Peyer's patch (tissue), 4 donors: Measurements from ENCODE around the gene GOSR2. TPM values are rescaled to one million over a fixed set of nuclear protein-coding genes. Genes with fewer than 3 reads are reported as not detected.

Experiments
- DNase-seq, 3 donors: peaks; one replicate each; pipeline ENCODE4 v3.0.0-alpha.2; 2017 to 2019
- H3K27ac ChIP-seq, 4 donors: fragments of 200-600 bp; sonication (generic); one replicate each; pipeline ENCODE4 v1.5.1; 2016 to 2019
- H3K27me3 ChIP-seq, 2 donors: fragments of 200-600 bp; sonication (generic); one replicate each; pipeline ENCODE4 v1.5.1; 2019
- H3K36me3 ChIP-seq, 3 donors: fragments of 200-600 bp; sonication (generic); one replicate each; pipeline ENCODE4 v1.5.1; 2016 to 2019
- H3K4me1 ChIP-seq, 4 donors: fragments of 200-600 bp; sonication (generic); one replicate each; pipeline ENCODE4 v1.5.1; 2016 to 2019
- H3K4me3 ChIP-seq, 4 donors: fragments of 200-600 bp; sonication (generic); 1 replicate in 3 of 4; 2 replicates in 1 of 4; pipeline ENCODE4 v1.5.1; 2016 to 2019; ENCODE audit warnings: mild to moderate bottlenecking in 1 of 4
- H3K9me3 ChIP-seq, 4 donors: fragments of 200-600 bp; sonication (generic); one replicate each; pipeline ENCODE4 v1.5.1; 2016 to 2019; ENCODE audit warnings: mild to moderate bottlenecking in 1 of 4
- POLR2A ChIP-seq, 2 donors: fragments of 450-650 bp; IDR thresholded peaks; one replicate each; pipeline ENCODE4 v1.5.1; 2017; ENCODE audit warnings: antibody characterized with exemption in 2 of 2, mild to moderate bottlenecking in 2 of 2, moderate library complexity in 2 of 2
- total RNA-seq, 4 donors: library from RNA; depleted of rRNA; stranded (reverse); fragments of >200 nt; gene quantifications; one replicate each; pipeline ENCODE4 v1.1.0, GENCODE V29; 2016
- TF ChIP-seq, protein P1 (sequence below), 6 experiments: fragments of 450-650 bp in 4 of 6; fragments of 200-600 bp in 2 of 6; sonication (generic) in 1 of 6; IDR thresholded peaks; one replicate each; pipeline ENCODE4 v1.5.1; 2017 to 2019; ENCODE audit warnings: antibody characterized with exemption in 6 of 6, mild to moderate bottlenecking in 3 of 6, moderate library complexity in 1 of 6

Gene GOSR2
- total RNA-seq, 4 donors from 2014 or later: 77.6 to 148 (median 121) TPM

DNA sequence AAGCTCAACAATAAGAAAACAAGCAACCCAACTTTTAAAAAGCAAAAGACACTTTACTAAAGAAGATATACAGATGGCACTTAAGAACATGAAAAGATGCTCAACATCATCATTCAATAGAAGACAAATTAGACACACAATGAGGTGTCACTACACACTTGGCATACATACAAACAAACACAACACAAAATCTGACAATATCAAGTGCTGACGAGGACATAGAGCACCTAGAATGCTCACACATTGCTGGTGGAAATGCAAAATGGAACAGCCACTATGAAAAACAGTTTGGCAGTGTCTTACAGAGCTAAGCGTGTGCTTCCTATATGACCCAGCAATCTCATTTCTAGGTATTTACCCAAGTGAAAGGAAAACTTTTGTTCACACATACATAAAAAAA, 37.2 kb downstream of the GOSR2 start:
- no peaks in the 10 kb centered on the region for H3K9me3 ChIP-seq
- H3K27ac ChIP-seq: no peak overlapping the region
- H3K4me3 ChIP-seq: no peak overlapping the region
- no peaks in the 10 kb centered on the region for H3K27me3 ChIP-seq
- DNase-seq: no peak
- TF ChIP-seq, protein P1, sequence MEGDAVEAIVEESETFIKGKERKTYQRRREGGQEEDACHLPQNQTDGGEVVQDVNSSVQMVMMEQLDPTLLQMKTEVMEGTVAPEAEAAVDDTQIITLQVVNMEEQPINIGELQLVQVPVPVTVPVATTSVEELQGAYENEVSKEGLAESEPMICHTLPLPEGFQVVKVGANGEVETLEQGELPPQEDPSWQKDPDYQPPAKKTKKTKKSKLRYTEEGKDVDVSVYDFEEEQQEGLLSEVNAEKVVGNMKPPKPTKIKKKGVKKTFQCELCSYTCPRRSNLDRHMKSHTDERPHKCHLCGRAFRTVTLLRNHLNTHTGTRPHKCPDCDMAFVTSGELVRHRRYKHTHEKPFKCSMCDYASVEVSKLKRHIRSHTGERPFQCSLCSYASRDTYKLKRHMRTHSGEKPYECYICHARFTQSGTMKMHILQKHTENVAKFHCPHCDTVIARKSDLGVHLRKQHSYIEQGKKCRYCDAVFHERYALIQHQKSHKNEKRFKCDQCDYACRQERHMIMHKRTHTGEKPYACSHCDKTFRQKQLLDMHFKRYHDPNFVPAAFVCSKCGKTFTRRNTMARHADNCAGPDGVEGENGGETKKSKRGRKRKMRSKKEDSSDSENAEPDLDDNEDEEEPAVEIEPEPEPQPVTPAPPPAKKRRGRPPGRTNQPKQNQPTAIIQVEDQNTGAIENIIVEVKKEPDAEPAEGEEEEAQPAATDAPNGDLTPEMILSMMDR (IDR thresholded peaks at IDR 0.05): no peak
- TF ChIP-seq POLR2A (IDR thresholded peaks at IDR 0.05): no peak
- H3K36me3 ChIP-seq: no peaks in the 10 kb centered on the region
- H3K4me1 ChIP-seq: no peaks in the 10 kb centered on the region

GRCh38 chr17:46962374-46962790, 39.4 kb downstream of the GOSR2 start:
- Histone ChIP-seq H3K9me3 (no peaks in the 10 kb centered on the region), H3K4me3 (no peak overlapping the region), H3K27ac (no peak overlapping the region), H3K36me3 (no peaks in the 10 kb centered on the region), H3K4me1 (no peaks in the 10 kb centered on the region), H3K27me3 (no peaks in the 10 kb centered on the region)
- TF ChIP-seq POLR2A (IDR thresholded peaks at IDR 0.05): no peak
- TF ChIP-seq, protein P1 (IDR thresholded peaks at IDR 0.05): no peak
- DNase-seq: no peak

DNA sequence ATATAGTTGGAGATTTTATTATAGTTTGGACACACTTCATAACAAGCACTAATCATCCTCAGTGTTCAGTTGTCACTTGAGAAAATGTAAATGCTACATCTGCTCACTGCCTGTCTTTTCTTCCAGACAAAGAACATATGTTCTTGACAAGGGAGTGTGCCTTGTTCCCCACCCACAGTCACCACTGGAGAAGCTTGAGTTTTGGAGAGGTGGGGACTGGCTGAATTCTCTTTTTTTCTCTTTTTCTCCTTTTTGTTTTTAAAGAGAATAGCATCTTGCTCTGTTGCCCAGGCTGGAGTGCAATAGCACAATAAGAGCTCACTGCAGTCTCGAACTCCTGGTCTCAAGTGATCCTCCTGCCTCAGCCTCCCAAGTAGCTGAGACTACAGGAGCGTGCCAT, 40.6 kb downstream of the GOSR2 start:
- Histone ChIP-seq H3K27me3 (no peaks in the 10 kb centered on the region), H3K9me3 (no peaks in the 10 kb centered on the region), H3K4me3 (no peak overlapping the region), H3K36me3 (no peaks in the 10 kb centered on the region), H3K4me1 (no peaks in the 10 kb centered on the region), H3K27ac (no peak overlapping the region)
- DNase-seq: no peak
- TF ChIP-seq, protein P1 (IDR thresholded peaks at IDR 0.05): no peak
- no peak for TF ChIP-seq POLR2A (IDR thresholded peaks at IDR 0.05)

GRCh38 chr17:46964315-46965265, 41.6 kb downstream of the GOSR2 start:
- H3K4me3 ChIP-seq: no peak overlapping the region
- no peaks in the 10 kb centered on the region for H3K4me1 ChIP-seq
- TF ChIP-seq, protein P1 (IDR thresholded peaks at IDR 0.05): no peak
- no peak for TF ChIP-seq POLR2A (IDR thresholded peaks at IDR 0.05)
- H3K36me3 ChIP-seq: no peaks in the 10 kb centered on the region
- no peaks in the 10 kb centered on the region for H3K27me3 ChIP-seq
- no peak overlapping the region for H3K27ac ChIP-seq
- no peaks in the 10 kb centered on the region for H3K9me3 ChIP-seq
- DNase-seq: no peak

DNA sequence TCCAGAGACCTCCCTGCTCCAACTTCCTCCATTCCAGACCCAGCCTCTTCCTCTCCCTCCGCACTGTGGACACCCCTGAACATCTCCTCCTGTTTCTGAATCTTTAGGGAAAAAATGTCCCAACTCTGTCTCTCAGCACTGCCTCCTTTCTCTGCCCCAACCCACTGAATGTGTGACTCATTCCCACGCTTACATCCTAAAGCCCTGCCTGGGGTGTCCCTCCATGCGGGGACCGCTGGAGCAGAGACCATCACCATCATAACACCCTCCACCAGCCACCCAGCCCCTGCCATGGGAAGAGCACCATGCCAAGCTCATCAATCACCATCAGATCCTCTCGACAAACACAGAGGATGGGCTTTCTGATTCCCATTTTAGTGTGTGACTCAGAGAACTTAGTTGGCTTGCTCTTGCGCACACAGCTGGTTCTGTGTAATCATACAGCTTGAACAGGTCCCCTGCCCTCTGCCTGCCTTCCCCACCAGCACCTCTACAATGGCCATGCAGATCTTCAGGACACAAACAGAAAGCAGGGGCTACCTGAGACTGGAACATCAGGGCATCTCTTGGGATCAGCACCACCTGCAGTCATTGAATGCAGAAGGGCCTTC, 45.4 kb downstream of the GOSR2 start:
- Histone ChIP-seq H3K36me3 (no peaks in the 10 kb centered on the region), H3K27me3 (no peaks in the 10 kb centered on the region), H3K9me3 (no peaks in the 10 kb centered on the region), H3K4me3 (no peak overlapping the region), H3K27ac (no peak overlapping the region), H3K4me1 (no peaks in the 10 kb centered on the region)
- no peak for DNase-seq
- TF ChIP-seq POLR2A (IDR thresholded peaks at IDR 0.05): no peak
- TF ChIP-seq, protein P1 (IDR thresholded peaks at IDR 0.05): no peak
